ENCODE measurements around the gene EBPL. TPM values are rescaled to one million over a fixed set of nuclear protein-coding genes. Genes with fewer than 3 reads are reported as not detected.
"Not testable (repeated sequence)": the region's sequence is repeated elsewhere in the genome, so short reads cannot be mapped to it uniquely, and the experiment has no call there.

The EBPL gene
- polyA plus RNA-seq, 6 donors from 2014 or later = 41.4 to 77.2 (median 65.8) TPM

DNA sequence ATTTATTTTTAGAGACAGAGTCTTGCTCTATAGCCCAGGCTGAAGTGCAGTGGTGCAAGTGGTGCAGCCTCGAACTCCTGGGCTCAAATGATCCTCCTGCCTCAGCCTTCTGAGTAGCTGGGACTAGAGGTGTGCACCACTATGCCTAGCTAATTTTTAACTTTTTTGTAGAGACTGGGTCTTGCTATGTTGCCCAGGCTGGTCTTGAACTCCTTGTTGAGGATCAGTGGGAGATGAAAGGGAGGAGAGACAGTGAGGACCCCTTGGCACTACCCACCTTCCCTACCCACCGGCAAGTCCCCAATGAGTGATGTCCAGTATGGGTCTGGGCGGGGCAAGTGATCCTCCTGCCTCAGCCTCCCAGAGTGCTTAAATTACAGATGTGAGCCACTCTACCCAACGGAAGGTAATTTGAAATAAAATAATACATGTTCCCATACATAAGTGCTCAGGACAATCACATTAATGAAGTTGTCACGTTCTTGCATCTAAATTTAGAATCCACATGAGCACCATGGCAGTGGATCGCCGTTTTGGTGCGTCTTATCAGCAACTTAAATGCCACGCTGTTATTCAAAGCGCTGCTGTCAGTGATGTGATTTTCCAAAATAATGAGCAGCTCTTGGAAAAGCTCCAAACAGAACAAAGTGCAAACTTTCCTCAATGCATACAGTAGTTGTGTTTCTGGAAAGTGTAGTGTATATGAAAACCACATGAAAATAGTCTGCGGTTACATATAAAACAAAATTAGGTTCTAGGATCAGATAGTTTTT, 68.9 kb downstream of the EBPL start:
- no peak overlapping the region for H3K4me3 Mint-ChIP-seq
- H3K4me1 Mint-ChIP-seq = peaks cover 0 to 39% (median 0%) of the 10 kb centered on the region in 3 donors
- DNase-seq = no peak
- ATAC-seq (ENCODE audit: low read depth in 2 of 2) = no peak
- H3K27ac Mint-ChIP-seq = peak overlapping the region in 1 of 6 donors; percentile 65
- H3K9me3 Mint-ChIP-seq = no peaks in the 10 kb centered on the region
- H3K27me3 Mint-ChIP-seq = no peaks in the 10 kb centered on the region
- H3K36me3 Mint-ChIP-seq = no peaks in the 10 kb centered on the region

DNA sequence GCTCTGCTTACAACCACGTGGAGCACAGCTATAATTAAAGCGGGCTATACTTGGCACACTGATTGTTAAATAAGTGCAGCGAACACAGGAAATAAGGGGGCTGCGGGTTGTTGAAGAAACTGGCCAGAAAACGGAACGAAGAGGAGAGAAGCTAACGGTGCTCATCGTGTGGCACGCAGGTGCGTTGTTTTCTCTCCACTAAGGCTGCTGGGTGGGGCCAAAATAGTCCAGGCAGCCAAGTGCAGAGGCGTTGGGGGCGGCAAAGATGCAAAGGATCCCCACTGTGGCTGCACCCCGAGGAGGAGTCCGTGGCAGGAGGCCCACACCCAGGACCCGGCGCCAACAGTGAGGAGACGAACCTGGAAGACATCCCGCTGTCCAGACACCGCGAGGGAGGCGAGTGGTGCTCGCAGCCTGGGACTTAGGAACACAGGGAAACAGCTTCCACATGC, 71.1 kb downstream of the EBPL start:
- Mint-ChIP-seq H3K36me3 (no peaks in the 10 kb centered on the region), H3K4me1 (peaks cover 0 to 50% (median 0%) of the 10 kb centered on the region in 3 donors), H3K27me3 (no peaks in the 10 kb centered on the region), H3K27ac (peak overlapping the region in 1 of 6 donors; percentile 95), H3K4me3 (peak overlapping the region in 4 of 8 donors; percentile 77 to 91 (median 88)), H3K9me3 (no peaks in the 10 kb centered on the region)
- ATAC-seq (ENCODE audit: low read depth in 2 of 2) (no peak), DNase-seq (peak; percentile 84)

DNA sequence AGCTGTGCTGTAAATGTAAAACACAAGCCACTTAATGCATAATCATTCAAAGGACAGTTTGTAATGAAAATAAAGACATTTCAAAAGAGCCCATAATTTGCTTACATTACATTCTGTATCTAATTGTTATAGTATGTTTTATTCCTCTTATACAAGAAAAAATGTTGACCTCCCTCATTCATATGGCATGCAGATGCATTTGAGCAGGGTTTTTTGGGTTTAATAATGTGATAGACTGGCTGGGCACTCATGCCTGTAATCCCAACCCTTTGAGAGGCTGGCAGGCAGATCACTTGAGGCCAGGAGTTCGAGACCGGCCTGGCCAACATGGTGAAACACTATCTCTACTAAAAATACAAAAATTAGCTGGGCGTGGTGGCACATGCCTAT, 74.6 kb downstream of the EBPL start:
- Mint-ChIP-seq H3K27me3 (no peaks in the 10 kb centered on the region), H3K4me1 (peaks cover 0 to 46% (median 0%) of the 10 kb centered on the region in 3 donors), H3K4me3 (peak overlapping the region in 2 of 8 donors; percentile 14 to 67), H3K36me3 (peaks cover 0 to under 1% of the 10 kb centered on the region in 2 donors), H3K9me3 (peaks cover 0 to 11% (median 3%) of the 10 kb centered on the region in 7 donors), H3K27ac (no peak overlapping the region)
- no peak for ATAC-seq (ENCODE audit: low read depth in 2 of 2)
- DNase-seq = no peak

DNA sequence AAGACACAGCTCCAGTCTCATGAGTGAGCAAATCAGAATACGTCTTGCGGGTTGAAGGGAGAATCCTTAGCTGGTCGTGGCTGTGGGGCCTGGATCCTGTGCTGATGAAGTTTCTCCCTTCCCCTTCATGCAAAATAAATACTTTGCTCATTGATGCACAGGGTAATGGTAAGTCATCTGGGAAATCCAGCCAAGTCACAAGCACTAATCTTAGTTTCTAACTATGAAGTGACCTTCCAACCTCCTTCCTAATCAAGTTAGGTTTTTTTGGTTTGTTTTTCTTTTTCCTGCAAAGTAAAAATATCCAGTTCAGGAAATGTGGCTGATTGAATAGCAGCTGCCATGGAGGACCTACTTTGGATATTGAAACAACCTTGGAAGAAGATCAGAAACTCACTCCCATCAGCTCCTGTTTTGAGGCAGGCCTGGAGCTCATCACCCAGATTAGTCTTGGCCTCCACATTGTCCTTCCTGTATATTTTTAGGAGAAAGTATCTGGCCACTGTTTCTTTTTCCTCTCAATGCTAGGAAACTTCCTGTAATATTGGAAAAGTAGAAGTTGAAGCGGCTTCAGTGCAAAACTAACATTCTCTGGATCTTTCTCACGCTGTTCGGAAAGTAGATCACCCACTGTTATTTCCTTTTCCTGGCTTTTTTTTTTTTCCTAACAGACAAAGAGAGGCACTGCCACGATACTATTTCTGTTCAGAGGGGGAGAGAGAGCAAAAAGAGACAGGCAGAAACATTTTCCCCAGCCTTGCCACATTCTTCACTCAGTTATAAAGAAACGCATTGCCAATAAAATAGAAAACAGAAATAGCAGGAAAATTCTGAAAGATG, 75.2 kb downstream of the EBPL start:
- no peak for ATAC-seq (ENCODE audit: low read depth in 2 of 2)
- no peak for DNase-seq
- Mint-ChIP-seq H3K27me3 (no peaks in the 10 kb centered on the region), H3K36me3 (peaks cover 0 to 4% of the 10 kb centered on the region in 2 donors), H3K9me3 (peaks cover 0 to 15% (median 6%) of the 10 kb centered on the region in 7 donors), H3K4me3 (peak overlapping the region in 1 of 8 donors; percentile 21), H3K4me1 (peaks cover 0 to 43% (median 0%) of the 10 kb centered on the region in 3 donors), H3K27ac (peak overlapping the region in 1 of 6 donors; percentile 34)

DNA sequence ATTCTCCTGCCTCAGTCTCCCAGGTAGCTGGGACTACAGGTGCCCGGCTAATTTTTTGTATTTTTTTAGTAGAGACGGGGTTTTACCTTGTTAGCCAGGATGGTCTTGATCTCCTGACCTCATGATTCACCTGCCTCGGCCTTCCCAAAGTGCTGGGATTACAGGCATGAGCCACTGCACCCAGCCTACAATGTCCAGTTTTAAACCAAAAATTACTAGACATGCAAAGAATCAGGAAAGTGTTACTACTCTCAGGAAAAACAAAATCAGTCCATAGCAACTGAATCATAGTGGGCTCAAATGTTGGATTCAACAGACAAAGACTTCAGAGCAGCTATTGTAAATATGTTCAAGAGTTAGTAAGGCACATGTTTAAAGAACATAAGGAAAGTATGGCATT, 79.2 kb downstream of the EBPL start:
- H3K27ac Mint-ChIP-seq; H3K4me3 Mint-ChIP-seq; H3K27me3 Mint-ChIP-seq; H3K36me3 Mint-ChIP-seq; DNase-seq; ATAC-seq (ENCODE audit: low read depth in 2 of 2): not testable (repeated sequence)
- H3K4me1 Mint-ChIP-seq = peaks cover 4 to 46% (median 15%) of the 10 kb centered on the region in 3 donors
- peaks cover 0 to 18% (median 6%) of the 10 kb centered on the region in 7 donors for H3K9me3 Mint-ChIP-seq

Other genes with a start within 250 kb of the EBPL start
- gene CAB39L, start 247.4 kb downstream of the EBPL start, polyA plus RNA-seq (ENCODE audit: low read depth in 6 of 6) = 1 to 10 TPM; 2.7 to 6.8 (median 5.4) TPM
- 10 to 100 TPM in 5 of 6 donors, 1 to 10 TPM in 1; 8.6 to 35.7 (median 26.7) TPM for gene SETDB2, start 247.2 kb downstream of the EBPL start, polyA plus RNA-seq (ENCODE audit: low read depth in 6 of 6)
- 100 to 1,000 TPM in 2 of 6 donors, 10 to 100 TPM in 4; 84.6 to 101 (median 97.1) TPM for gene PHF11, start 195.5 kb downstream of the EBPL start, polyA plus RNA-seq (ENCODE audit: low read depth in 6 of 6)
- gene RCBTB1, start 105.9 kb downstream of the EBPL start, polyA plus RNA-seq (ENCODE audit: low read depth in 6 of 6) = 10 to 100 TPM; 13.4 to 26.5 (median 16.5) TPM
- gene ARL11, start 63.0 kb downstream of the EBPL start, polyA plus RNA-seq (ENCODE audit: low read depth in 6 of 6) = 10 to 100 TPM in 4 of 6 donors, 1 to 10 TPM in 2; 6.1 to 39.6 (median 11.9) TPM
- gene KPNA3, start 101.2 kb upstream of the EBPL start, polyA plus RNA-seq (ENCODE audit: low read depth in 6 of 6) = 10 to 100 TPM; 18.6 to 23.8 (median 19.8) TPM
- gene SPRYD7, start 244.9 kb upstream of the EBPL start, polyA plus RNA-seq (ENCODE audit: low read depth in 6 of 6) = 1 to 10 TPM; 4.4 to 8.7 (median 6.1) TPM

All from naive B cell (primary cell).